HG03280 (cell line): ENCODE data around the gene ANKRD60.

Experiments
- ATAC-seq: cut with Tn5 transposase; IDR thresholded peaks from one replicate; pipeline ENCODE4 v1.9.1; 2021; ENCODE audit warnings: mild to moderate bottlenecking, moderate library complexity; ENCODE audit not compliant: unreplicated experiment

Gene ANKRD60

DNA sequence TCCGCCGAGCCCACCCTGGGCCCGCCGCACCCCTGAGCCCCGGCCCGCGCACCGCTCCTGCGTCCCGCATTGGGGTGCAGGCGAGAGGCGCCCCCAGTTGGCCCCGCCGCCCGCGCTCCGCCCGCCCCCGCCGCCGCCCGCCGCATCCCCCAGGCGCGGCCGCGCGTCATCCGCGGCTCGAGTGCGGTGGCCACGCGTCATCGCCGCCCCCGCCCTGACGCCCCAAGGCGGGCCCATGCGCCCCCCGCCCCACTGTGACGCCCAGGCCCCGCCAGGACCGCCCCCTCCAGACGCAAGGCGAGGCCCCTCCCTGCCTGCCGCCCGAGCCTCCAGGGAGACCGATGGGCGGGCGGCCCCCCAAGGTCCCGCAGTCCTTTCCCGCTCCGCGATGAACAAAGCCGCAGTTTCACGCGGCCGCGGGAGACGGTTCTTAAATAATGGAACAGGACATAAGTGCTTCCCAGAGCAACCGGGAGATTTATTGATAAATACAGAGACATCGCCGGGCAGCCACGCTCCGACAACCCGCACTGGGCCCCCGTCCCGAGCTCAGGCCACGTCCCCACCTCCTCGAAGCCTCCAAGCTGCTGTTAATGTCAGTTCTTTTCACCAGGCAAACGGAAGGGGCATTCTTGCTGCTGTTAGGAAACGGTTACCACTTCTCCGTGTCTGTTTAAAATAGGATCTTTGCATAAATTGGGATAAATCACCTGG lies at the start of gene ANKRD60:
Gene ANKRD60, minus strand, starts transcription at position 170 of the 714 bp plus-strand sequence. Its CDS starts 0 bp downstream, at position 170.
- no peak for ATAC-seq

GRCh38 chr20:58277578-58278472 lies 49.4 kb upstream of the ANKRD60 start:
- ATAC-seq = no peak

DNA sequence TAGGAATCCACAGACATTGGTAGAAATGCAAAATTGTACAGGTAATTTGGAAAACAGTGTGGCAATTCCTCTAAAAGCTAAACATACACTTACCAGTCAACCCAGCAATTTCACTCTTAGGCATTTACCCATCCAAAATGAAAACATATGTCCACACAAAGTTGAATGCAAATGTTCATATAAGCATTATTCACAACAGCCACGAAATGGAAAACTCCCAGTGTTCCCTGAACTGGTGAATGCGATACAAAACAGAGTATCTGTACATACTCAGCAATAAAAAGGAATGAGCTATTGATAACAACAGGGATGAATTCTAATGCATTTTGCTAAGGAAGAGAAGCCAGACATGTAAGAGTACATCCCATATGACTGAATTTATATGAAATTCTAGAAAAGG lies 48.7 kb upstream of the ANKRD60 start:
- ATAC-seq = no peak

GRCh38 chr20:58274384-58274783 lies 45.9 kb upstream of the ANKRD60 start:
- ATAC-seq = no peak

GRCh38 chr20:58271606-58272351 lies 43.3 kb upstream of the ANKRD60 start:
- ATAC-seq = no peak

- ATAC-seq = no peak
Observed at GRCh38 chr20:58268936-58269619, 40.6 kb upstream of the ANKRD60 start.

- no peak for ATAC-seq
Observed at GRCh38 chr20:58268421-58268821, 40.0 kb upstream of the ANKRD60 start.

GRCh38 chr20:58267389-58268215 lies 39.1 kb upstream of the ANKRD60 start:
- no peak for ATAC-seq

DNA sequence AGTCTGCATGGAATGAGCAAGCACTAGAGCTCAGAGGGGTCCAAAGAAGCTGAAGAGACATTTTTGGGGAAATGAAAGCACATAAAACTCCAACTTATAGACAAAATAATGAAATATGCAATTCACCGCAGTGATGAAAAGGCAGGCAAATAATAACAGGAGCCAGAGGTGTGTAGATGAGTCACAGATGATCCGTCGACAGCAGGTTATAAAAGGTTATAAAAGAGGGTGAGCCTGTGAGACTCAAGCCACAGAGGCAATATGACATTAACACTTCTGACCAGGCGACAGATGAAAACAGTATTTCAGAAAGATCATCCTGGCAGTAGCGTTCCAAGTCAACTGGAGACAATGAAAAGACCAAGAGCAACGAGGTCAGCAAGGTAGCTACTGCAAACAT lies 35.8 kb upstream of the ANKRD60 start:
- ATAC-seq = no peak

GRCh38 chr20:58261660-58262059 lies 33.2 kb upstream of the ANKRD60 start:
- no peak for ATAC-seq

DNA sequence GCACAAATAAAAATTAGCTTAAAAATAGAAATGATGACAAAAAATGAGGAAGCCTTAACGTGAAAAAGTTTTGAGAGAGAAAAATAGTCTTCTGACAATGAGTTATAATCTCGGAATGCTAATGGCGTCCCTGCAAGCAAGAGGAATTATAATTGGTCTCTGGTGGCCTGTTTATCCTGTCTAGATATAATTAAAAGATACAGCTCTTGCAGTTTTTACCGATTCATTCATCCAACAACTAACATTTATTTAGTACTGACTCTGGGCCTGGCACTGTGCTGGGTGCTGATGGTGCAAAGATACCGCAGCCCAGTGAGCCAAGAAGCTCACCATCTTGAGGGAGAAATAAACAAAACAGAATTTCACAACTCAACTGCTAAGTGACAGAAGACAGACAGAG lies 31.6 kb upstream of the ANKRD60 start:
- no peak for ATAC-seq

DNA sequence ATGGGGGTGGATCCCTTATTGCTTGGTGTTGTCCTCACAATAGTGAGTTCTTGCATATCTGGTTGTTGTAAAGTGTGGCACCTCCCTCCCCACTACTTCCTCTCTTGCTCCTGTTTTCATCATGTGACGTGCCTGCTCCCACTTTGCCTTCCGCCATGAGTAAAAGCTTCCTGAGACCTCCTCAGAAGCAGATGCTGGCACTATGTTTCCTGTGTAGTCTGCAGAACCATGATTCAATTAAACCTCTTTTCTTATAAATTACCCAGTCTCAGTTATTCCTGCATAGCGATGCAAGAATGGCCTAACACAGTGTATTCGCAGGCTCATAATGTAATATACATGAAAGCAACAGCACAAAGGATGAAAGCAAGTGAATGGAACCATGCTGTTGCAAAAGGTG lies 28.4 kb upstream of the ANKRD60 start:
- ATAC-seq = no peak

DNA sequence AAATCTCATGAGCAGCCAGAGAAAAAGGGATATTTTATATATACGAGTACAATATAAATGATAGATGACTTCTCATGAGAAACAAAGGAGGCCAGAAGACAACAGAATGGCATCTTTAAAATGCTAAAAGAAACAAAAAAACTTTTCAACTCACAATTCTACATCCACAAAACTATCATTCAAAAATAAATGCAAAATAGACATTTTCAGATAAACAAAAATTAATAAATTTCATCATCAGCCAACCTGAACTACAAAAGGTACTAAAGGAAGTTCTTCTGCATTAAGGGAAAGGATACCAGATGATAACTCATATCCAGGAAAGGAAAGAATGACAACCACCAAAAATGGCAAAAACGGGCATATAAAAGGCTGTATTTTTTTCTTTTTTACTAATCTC lies 27.9 kb upstream of the ANKRD60 start:
- ATAC-seq = no peak

DNA sequence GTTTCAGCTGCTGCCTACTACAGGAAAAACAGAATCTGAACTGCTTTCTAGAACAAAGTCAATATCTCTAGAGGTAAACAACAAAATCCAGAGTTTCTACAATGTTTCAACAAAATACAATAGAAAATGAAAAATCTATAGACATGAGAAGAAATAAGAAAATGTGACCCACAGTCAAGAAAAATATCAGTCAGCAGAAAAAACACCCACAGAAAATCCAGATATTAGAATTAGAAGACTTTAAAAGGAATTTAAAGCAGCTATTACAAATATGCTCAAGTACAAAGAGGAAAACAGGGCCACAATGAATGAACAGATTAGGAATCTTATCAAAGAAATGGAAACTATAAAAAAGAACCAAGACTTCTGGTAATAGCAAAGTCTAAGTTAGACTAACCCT lies 26.4 kb upstream of the ANKRD60 start:
- no peak for ATAC-seq

GRCh38 chr20:58251979-58252591 lies 23.6 kb upstream of the ANKRD60 start:
- ATAC-seq = no peak

- ATAC-seq = no peak
Observed at GRCh38 chr20:58251348-58251978, 23.0 kb upstream of the ANKRD60 start.

- no peak for ATAC-seq
Observed at GRCh38 chr20:58246346-58246745, 17.9 kb upstream of the ANKRD60 start.

DNA sequence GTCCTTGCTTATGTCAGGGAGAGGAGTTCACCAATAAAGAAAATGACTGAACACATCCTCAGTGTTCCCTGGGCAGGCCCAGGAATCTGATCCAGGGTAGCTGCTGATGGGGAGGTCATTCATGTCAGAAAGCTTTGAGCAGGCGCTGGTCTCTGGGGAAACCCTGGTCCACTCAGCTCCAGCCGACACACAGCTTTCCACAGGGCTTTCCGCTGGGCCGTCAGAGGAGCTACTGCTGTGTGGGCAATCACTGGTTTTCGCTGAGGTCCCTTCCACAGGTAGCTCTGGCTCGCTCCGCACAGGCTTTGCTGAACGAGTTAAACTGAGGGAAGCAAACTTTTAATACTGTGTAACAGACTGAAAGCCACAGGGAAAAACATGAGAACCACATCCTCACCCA lies 17.5 kb upstream of the ANKRD60 start:
- no peak for ATAC-seq
